ENCODE results near the gene CDNF. TPM values are rescaled to one million over a fixed set of nuclear protein-coding genes. Genes with fewer than 3 reads are reported as not detected.

Gene CDNF
- polyA plus RNA-seq, 1 of the 3 experiments (the other 2 are of a cell fraction): 1.2 TPM

DNA sequence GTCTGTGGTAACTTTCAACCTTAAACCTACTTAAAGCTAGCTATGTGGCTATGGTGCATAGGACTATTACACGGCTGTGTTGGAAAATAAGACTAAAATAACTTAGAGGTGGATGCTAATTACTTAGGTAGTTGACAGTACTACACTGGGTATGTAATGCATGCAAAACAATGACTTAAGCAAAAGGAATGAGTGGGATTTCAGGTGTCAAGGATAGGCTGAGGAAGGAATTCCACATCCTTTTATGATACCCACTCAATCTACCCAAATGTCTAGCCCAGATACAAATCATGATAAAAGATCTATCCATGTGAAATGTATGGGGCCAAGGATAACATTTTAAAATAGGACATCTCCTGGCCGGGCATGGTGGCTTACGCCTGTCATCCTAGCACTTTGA, 13.9 kb downstream of the CDNF start:
- Histone ChIP-seq H3K4me2 (no peak overlapping the region), H3K4me3 (ENCODE audit: low read depth in 2 of 2, low read length in 1 of 2) (no peak overlapping the region), H3K9me2 (no peaks in the 10 kb centered on the region), H3K9ac (no peak overlapping the region), H3K4me1 (ENCODE audit: control insufficient read depth in 1 of 2, insufficient read depth in 2 of 2, low read depth in 1 of 2, low read length in 1 of 2) (peaks cover 0 to 5% of the 10 kb centered on the region in 2 experiments; a peak in 1 of 4 replicates), H2AFZ (ENCODE audit: low read depth) (no peak overlapping the region), H4K20me1 (ENCODE audit: insufficient read depth) (no peaks in the 10 kb centered on the region), H3K9me3 (no peaks in the 10 kb centered on the region), H3K79me2 (ENCODE audit: insufficient read depth) (no peaks in the 10 kb centered on the region), H3F3A (replicated peaks; ENCODE audit: insufficient read depth) (no peaks in the 10 kb centered on the region), H3K27me3 (ENCODE audit: insufficient read depth) (no peaks in the 10 kb centered on the region; the same call in 1 of the 2 replicates), H3K27ac (ENCODE audit: low read depth in 2 of 2, low read length in 1 of 2) (no peak overlapping the region), H3K36me3 (replicated peaks in 1 of 2; ENCODE audit: control insufficient read depth in 1 of 2, insufficient read depth in 2 of 2, low read length in 1 of 2) (no peaks in the 10 kb centered on the region)
- DNase-seq: no peak
- POLR2A ChIA-PET: no interaction called here
- CTCF ChIA-PET: interaction anchor here (0.7 to 4.5 kb wide), 15 partner anchors 14 to 343 kb away, joined by 3 to 54 read pairs (median 4); partner anchors contain the start of genes CDNF, HSPA14 and MSANTD7
- WGBS (ENCODE audit: low lambda C conversion rate): 53% methylated on average over 3 of the region's 3 CpGs
- TF ChIP-seq POLR2AphosphoS5 (IDR thresholded peaks at IDR 0.05; ENCODE audit: low read depth, low read length) (no peak), EZH2phosphoT487 (IDR thresholded peaks at IDR 0.05; ENCODE audit: borderline replicate concordance, low read depth) (no peak), ZBTB33 (IDR thresholded peaks at IDR 0.05; ENCODE audit: borderline replicate concordance, low read depth) (no peak), TEAD4 (IDR thresholded peaks at IDR 0.05; ENCODE audit: borderline replicate concordance, insufficient read depth) (no peak), TAF1 (IDR thresholded peaks at IDR 0.05; ENCODE audit: borderline replicate concordance, low read depth, low read length) (no peak), FOXJ3 (CRISPR knock-in tag; IDR thresholded peaks at IDR 0.05) (no peak), YY1 (IDR thresholded peaks at IDR 0.05; ENCODE audit: low read depth) (no peak), USF2 (IDR thresholded peaks at IDR 0.05; ENCODE audit: borderline replicate concordance, low read depth, low read length) (no peak), RFX5 (IDR thresholded peaks at IDR 0.05; ENCODE audit: low read length) (no peak), REST (IDR thresholded peaks at IDR 0.05; ENCODE audit: low read depth, low read length) (no peak)
- TF ChIP-seq, protein P1, sequence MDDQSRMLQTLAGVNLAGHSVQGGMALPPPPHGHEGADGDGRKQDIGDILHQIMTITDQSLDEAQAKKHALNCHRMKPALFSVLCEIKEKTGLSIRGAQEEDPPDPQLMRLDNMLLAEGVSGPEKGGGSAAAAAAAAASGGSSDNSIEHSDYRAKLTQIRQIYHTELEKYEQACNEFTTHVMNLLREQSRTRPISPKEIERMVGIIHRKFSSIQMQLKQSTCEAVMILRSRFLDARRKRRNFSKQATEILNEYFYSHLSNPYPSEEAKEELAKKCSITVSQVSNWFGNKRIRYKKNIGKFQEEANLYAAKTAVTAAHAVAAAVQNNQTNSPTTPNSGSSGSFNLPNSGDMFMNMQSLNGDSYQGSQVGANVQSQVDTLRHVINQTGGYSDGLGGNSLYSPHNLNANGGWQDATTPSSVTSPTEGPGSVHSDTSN (IDR thresholded peaks at IDR 0.05): no peak
